Adrenal gland (tissue), 5 donors: ENCODE data around the gene PARP12.

Source experiments
- POLR2A ChIP-seq, 2 donors: fragments of 450-650 bp; IDR thresholded peaks; one replicate each; pipeline ENCODE4 v1.6.1; 2017; ENCODE audit warnings: antibody characterized with exemption in 2 of 2, mild to moderate bottlenecking in 2 of 2, moderate library complexity in 1 of 2
- TF ChIP-seq, protein P1 (sequence below), 6 experiments: fragments of 450-650 bp in 4 of 6; fragments of 200-600 bp in 2 of 6; sonication (generic) in 1 of 6; IDR thresholded peaks; 1 replicate in 5 of 6; 2 replicates in 1 of 6; pipeline versions ENCODE4 v1.5.1 to v1.8.0; 2016 to 2021; ENCODE audit warnings: antibody characterized with exemption in 6 of 6, mild to moderate bottlenecking in 2 of 6, moderate library complexity in 1 of 6
- donor health status: DM: no; HTN: no; CAD: no.

DNA sequence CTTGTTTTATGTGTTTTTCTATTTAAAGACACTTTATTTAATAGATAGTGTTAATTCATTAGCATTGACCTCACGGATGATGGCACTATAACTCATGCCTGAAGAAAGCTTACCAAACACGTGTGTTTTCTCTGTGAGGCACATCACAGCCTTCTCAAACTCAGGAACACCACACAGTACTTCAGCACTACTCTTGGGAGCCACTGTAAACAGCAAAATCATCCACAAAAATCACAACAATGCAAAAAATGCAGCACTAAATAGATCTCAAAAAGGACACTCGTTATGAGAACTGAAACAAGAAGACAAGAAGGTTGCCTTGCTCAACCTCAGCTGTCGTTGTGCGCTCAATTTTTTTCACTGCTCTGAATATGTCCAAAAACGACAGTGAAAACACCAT is 12.0 kb upstream of the PARP12 start:
- TF ChIP-seq, protein P1, sequence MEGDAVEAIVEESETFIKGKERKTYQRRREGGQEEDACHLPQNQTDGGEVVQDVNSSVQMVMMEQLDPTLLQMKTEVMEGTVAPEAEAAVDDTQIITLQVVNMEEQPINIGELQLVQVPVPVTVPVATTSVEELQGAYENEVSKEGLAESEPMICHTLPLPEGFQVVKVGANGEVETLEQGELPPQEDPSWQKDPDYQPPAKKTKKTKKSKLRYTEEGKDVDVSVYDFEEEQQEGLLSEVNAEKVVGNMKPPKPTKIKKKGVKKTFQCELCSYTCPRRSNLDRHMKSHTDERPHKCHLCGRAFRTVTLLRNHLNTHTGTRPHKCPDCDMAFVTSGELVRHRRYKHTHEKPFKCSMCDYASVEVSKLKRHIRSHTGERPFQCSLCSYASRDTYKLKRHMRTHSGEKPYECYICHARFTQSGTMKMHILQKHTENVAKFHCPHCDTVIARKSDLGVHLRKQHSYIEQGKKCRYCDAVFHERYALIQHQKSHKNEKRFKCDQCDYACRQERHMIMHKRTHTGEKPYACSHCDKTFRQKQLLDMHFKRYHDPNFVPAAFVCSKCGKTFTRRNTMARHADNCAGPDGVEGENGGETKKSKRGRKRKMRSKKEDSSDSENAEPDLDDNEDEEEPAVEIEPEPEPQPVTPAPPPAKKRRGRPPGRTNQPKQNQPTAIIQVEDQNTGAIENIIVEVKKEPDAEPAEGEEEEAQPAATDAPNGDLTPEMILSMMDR (IDR thresholded peaks at IDR 0.05) = no peak
- no peak for TF ChIP-seq POLR2A (IDR thresholded peaks at IDR 0.05)
